Stimulated activated CD4-positive, alpha-beta T cell treated with anti-CD3 and anti-CD28 coated beads, Interleukin-1b, Interleukin-23, amount 100 ng/mL, for 24 hours (primary cell): ENCODE measurements around the gene SMIM9.

Experiments
- DNase-seq, 4 experiments: peaks; one replicate each; pipeline ENCODE4 v3.0.0-alpha.2; 2020; ENCODE audit warnings: low read depth in 4 of 4, low spot score in 1 of 4

The SMIM9 gene

DNA sequence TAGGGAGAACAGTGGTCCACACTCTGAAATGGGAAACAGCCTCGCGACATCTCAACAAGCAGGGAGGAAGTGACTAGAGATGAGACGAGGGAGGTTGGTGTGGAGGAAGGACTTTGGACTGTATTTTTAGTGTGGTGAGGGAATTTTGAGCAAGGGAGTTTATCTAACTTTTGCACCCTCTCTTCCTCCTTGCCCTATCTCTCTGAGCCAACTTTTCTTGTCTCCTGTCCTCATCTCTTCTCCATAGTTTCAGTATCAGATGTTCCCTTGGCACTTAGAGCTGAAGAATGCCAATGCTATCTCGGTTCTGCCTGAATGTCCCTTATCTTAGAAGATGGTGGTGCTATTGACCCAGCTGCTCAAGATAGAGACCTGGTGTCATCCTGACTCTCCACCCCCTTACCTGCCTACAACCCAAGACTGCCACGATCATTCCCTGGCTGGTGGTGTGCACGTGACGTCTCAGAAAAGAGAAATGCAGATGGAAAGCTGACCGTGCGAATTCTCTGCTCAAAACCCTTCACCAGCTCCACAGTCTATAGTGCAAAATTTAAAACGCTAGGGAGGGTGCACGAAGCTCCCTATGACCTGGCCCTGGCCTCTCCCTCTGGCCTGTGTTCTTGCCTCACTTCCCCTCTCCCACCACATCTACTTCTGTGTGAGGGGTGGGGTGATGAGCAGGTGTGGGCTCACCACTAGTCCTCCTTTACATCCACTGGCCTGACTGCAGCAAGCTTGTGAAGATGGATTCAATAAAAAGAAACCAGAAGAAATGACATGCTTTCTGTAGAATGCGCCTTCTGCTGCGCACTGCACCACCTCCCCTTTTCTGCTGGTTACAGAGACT, 50.1 kb downstream of the SMIM9 start:
- no peak for DNase-seq

DNA sequence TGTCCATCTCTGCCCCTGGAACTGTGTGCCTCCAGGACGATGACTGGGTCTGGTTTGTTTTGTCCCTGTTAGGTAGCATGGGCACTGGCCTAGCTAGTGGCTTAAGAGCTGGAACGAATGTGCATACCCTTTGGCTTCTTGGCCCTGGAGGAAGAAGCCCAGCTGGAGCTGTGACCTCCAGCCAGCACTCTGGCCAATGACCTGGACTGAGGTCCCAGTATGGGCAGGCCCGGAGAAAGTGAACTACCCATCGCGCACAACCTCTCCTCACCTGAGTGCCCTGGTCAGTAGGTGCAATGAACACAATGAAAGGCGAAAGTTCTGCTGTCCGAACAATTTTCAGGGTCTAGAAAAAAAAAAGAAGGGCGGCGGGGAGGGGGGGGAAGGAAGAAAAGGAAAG, 53.5 kb downstream of the SMIM9 start:
- DNase-seq = no peak

DNA sequence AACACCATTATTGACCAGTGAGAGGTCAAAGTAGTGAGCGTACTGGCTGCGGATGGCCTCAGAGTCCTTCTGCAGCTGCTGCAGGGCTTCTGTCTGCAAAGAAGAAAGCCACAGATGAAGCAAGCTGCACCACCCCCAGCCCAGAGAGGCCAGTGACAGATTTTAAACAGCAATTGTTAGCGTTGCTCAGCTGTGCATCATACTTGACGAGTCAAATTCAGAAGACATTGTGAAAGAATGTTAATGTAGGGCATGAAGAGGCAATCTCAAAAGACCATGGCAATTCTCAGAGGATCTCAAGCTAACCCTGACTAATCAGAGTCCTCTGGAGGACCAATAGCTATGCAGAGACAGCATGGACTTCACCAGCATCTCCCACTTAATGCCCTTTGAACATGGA, 55.2 kb downstream of the SMIM9 start:
- DNase-seq = no peak

DNA sequence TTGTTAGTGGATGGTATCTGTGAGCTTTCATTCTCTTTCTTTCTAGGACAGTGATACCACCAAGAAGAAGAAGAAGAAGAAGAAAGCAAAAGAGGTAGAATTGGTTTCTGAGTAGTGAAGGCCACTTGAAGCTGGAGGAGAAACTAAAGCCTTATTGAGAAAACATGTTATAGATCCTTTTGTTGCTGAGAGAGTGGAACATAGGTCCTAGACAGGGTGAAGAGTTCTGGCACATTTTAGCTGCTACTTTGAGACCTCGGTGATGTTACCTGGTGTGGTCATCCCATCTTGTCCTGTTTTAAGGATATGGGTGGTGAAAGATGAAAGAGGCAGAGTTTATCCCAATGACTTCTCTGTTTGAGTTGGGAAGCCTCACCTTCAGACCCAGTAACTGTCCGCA, 57.7 kb downstream of the SMIM9 start:
- no peak for DNase-seq

DNA sequence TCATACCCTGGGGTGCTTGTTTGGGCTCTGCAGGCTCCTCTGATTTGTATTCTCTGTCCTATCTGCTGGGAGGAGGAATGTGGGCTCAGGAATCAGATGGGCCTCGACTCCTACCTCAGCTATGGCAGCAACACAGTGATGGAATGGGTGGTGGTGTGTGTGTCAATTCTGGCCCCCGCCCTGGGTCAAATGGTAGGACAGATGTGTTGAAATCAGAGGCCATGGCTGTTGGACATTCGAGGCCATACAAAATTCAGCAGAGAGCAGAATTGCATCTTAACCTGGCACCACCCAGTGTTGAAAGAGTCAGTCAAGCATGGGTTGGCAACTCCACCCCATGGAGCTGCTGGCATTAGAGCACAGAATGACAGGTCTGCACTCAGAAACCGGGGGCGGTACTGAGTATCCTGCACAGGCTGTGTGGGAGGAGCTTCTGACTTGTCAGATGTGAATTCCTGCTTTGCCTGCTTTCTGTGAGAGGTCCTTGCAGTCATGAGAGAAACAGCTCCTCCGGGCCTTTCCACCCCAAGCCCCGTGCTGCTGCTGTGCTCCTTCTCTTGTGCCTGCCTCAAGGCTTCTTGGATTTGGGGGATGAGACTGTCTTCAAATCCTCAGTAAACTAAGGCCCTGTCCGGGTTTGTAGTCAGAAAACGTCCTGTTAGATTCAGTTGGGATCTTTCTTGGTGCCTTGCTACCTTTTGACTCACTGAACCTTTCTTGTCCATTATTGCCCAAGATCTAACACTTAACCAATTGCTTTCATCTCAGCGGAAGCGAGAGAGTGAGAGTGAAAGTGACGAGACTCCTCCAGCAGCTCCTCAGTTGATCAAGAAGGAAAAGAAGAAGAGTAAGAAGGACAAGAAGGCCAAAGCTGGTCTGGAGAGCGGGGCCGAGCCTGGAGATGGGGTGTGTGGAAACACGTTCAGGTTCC, 58.8 kb downstream of the SMIM9 start:
- DNase-seq = no peak

DNA sequence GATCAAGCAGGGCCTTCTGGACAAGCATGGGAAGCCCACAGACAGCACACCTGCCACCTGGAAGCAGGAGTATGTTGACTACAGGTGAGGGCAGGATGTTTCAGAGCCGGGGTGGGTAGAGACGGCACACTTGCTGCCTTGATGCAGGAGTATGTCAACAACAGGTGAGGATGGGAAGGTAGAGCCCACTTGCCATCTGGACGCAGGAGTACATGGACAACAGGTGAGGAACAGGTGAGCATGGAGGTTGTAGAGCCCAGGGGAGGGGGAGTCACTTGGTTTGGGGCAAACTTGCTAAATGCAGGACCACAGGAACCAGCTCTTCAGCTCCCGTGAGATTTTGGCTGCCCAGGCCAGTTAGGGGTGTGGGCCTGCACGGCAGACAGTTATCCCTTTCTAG, 59.8 kb downstream of the SMIM9 start:
- no peak for DNase-seq
